ENCODE data around the gene HOXB5.

The HOXB5 gene

DNA sequence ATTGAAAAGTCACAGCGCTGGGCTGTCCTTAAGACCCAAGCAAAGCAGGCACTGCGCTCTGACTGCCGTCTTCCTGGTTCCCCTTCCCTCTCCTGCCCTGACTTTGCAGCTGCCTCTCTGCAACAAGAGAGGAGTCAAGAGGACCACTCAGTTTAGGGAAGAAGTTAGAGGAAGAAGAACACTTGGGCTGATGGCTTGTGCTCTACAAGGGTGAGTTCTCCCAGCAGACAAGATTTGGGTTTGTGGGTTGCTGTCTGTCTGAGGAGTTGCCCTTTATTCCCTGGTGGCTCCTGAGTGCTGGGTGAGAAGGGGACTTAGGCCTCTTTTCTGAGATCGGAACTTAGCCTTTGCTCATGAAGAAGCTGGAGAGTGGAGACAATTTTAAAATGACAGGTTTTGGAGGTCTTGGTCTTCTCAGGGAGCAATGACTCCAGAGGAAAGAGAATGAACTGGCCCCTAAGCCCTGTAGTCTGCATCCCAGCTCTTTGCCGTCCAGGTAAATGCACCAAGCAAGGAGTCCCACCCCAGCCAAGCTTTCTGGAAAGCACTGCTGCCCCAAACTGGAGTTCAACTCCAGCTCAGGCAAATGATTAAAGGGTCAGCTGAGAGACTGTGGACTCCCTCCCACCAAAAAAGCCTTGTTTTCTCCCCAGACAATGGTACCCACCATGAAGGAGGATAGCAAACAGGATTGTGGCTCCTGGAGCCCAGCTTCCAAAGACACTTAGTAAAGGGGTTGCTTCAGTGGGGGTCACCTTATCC is 35.3 kb upstream of the HOXB5 start:
- no peak for DNase-seq

GRCh38 chr17:48627623-48628521 is 34.3 kb upstream of the HOXB5 start:
- no peak for DNase-seq

DNA sequence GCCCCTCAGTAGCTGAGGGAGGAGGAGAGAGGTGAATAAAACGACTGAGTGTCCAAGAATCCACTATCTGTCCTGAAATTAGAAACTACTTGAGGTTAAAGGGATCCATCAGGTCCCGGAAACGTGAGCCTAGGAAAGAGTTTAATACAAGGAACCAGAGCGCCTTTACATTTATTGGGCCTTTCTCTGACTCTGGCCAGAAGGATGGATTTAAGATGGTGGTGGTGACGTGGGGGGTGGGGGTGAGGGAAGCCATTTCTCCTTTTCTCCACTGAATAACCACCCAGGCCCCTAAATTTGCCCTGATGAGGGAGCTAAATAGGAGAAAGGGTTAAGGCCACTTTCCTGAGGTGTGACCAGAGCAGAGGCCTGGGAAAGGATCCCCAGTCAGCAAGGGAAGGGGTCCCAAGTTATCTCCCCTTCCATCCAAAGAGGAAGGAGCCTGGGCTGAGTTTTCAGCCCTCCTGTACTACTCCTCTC is 33.6 kb upstream of the HOXB5 start:
- DNase-seq = no peak

GRCh38 chr17:48626245-48627117 is 32.9 kb upstream of the HOXB5 start, which contains the start of gene HOXB9:
Gene HOXB9 (minus strand): TSS chr17:48626358. CDS start chr17:48626269, 89 bp downstream.
- peak; percentile 42 for DNase-seq

- DNase-seq = no peak
Observed at GRCh38 chr17:48625495-48626244, 32.1 kb upstream of the HOXB5 start.

- DNase-seq = no peak
Observed at GRCh38 chr17:48624544-48625494, 31.2 kb upstream of the HOXB5 start.

GRCh38 chr17:48624118-48624517 is 30.5 kb upstream of the HOXB5 start:
- no peak for DNase-seq

DNA sequence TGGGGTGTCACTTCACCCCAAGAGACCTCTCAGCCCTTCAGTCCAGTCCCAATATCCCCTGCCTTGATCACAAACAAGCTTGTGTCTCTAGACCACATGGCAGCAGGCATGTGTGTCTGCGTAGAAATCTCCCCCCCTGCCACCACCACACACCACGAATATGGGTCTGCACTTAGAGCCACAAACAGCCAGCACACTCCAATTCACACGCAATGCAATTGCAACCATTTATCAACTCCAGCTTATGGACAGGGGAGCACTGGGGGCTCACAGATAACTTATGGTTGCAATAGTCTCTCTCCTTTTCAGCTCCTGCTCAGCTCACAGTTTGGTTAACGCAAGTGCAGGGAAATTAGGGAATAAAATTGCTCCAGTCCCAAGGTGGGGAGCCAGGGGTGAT is 30.0 kb upstream of the HOXB5 start:
- DNase-seq = no peak

GRCh38 chr17:48622857-48623256 is 29.3 kb upstream of the HOXB5 start:
- no peak for DNase-seq

DNA sequence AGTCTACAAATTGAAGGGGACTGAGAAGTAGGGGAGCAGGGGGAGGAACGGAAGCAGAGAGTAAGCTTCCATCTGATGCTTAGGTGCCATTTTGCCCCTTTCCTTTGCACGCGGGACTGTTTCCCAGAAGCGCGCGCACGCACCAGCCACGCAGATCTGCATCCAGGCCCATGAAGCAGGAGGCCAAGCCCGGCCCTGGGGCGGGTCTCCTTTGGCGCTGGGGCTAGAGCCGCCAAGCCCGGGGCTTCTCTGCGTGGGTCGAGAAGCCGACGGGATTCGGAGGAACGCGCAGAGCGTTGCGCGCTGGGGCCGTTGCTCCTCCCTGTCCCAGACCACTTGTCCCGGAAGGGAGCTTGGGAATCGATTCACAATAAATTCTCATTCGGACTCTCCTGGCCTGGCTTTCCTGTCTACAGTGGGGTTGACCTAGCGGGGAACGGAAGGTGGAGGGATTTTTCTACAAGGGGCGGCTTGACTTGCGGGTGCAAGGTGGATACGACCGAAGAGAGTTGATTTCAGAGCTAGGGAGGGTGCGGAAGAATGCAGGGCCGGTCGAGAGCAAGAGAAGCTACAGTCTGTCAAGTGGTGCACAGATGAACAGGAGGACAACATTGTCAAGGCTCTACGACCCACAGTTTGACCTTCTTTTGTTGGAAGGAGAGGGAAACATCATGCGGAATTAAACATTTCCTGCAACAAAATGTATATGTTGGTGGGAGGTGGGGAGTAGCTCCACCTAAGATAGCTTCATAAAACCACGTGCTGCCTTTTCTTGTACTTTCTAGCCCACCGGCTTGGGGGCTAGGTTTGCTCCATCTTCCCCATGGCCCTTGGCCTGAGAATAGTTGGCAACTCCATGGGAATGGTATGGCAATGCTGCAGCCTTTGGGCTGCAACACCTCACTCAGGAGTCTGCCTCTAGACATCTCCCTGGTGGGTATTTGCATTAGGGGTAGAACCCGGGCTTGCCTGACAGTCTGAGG is 28.1 kb upstream of the HOXB5 start:
- DNase-seq = no peak

DNA sequence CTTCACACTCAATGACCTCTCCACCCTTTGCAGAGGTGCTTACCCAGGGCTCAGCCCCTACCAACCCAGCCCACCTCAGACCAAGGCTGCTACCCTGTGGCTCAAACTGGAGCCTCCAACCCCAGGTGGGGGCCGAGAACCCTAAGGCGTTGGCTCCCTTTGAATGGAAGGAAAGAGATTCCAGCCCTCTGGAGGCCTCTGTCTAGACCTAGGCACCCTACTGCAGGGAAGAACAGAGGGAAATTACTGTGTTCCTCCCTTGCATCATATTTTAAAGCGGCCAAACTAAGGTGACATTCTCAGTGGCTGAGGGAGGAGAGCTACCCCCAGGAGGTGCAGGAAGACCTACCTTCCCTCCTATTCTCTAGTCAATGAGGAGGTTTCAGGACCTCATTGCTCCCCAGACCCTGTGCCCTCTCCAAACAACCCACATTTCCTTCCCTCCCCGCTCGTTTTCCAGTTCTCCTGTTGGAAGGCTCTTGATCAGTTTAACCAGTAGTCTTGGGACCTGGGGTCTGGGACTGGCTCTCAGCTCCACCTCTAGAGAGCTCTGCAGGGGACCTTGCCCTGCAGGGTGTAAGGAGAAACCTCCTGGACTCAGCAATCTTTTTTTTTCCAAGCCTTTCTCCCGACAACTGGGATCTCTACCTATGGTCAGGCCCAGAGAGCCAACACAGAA is 27.0 kb upstream of the HOXB5 start:
- DNase-seq = no peak

DNA sequence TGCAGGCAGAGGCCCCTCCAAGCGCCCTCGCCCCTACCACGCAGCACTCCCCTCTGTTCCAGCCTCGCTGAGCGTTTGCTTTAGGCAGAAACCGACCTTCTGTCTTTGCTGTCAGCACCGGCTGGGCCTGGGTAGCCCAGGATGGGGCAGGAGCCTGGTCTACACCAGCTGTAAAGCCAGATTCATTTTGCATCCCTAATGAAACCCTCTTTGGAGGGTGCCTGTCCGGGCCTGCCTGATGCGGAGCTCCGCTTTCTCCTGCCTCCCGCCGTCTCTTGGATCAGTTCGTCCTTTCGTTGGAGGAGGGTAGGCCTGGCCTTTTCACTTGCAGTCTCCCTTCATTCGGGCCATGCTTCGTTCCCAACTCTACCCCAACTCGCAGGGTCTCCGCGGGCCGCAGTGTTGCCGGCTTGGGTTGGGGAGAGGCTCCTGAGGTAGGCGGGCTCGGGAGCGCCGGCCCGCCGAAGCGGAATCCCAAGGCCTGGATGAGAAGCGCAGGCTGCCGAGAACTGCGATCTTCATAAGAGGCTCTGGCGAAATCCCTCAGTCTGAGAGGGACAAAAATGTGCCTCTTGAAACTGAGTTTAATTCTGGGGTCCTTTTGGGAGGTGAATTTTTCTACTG is 26.4 kb upstream of the HOXB5 start:
- no peak for DNase-seq

DNA sequence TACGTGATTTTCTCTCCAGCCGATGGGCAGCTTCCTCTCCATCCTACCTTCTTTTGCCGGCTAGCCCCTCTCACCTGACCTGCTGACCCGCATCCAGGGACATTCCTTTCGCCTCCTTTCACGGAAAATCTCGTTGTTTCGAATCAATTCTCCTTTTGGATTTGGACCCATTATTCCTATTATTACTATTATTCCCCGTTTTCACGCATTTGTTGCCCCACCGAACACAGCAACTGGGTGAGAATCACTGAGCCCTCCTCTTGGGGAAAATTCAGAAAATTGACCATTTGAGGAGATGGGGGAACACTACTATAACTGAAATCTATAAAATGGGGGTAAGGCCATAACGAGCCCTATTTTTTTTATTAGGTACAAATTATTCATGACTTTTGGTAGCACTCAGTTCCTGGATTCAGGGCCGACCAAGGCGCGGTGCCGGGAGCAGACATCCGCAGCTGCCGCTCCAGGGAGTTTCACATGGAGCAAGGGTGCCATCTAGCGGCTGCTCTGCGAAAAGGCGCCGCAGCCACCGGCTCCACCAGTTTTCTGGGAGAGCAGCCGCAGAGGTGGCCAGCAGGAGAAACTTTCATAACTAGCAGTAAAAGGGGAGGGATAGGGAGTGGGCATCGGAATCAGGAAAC is 24.8 kb upstream of the HOXB5 start:
- DNase-seq = peak; percentile 79

DNA sequence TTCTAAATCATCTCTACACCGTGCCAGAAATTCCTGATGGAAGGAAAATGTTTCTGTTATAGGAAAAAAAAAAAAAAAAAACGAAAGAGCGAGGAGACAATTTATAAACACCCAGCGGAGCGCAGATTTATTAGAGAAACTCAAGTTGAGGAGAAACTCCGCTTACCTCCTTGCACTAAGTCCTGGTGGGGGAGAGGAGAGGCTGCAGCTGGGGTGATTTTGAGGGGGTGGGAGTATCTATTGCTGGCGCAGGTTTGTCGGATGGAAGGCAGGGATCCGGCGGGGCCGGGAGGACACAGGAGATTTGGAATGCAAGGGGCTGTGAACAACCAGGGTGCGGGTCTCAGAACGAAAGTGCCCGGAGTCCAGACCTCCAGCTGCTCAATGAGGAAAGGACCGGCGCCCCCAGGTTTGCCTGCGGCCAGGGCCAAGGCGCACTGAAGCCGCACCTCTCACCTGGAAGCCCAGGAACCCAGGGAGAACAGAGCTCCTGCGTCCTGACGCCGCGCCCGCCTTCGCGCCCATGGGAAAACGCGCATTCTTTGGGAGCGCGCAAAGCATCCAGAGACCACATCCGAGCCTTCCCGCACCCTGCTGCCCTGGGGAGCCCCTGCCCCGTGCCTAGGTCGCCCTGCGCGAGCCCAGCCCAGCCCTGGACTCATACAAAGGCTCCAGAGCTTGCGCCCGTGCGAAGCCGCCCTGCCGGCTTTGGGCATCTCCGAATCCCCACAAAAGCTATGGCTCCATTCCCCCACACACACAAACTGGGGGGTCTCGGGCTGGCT is 24.1 kb upstream of the HOXB5 start:
- no peak for DNase-seq

DNA sequence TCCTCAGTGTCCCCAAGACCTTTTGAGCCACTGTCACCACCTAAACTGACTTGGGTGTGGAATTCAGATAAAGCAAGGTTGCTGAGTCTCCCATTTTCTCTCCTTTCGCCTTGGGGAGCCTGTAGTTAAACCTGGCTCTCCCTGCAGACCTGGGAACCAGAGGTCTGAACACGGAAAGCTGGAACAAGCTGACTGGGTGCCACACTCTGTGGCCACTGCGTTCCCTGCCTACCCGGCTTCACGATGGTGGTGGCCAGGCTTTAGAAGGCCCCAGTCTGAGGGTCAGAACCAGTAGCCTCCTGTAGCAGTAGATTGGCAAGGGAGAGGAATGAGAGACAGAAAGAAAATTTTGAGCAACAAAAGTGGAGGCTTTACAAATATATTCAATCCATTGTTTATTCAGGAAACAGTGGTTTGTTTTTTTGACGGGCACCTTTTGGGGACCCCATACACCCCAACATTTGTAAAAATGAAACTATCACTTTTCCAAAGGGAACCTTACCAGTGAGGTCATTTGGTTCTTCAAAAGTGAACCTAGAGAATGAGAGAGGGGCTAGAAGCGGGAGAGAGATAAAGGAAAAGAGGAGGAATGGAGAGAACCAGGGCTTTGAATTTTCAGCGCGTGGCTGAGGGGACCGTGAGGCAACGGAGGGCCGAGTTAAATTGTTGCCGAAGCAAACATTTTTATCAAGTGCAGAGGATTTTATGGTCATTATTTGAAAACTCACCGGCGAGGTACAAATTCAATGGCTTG is 23.3 kb upstream of the HOXB5 start:
- no peak for DNase-seq

- DNase-seq = no peak
Observed at GRCh38 chr17:48615963-48616716, 22.6 kb upstream of the HOXB5 start.

Measured in activated gamma-delta T cell treated with Interleukin-2 at 50 U/mL for 16 hours (primary cell).